ENCODE results near the gene NEURL2. TPM values are rescaled to one million over a fixed set of nuclear protein-coding genes. Genes with fewer than 3 reads are reported as not detected.
"Not testable (repeated sequence)": the region's sequence is repeated elsewhere in the genome, so short reads cannot be mapped to it uniquely, and the experiment has no call there.

Gene NEURL2
- total RNA-seq, 4 donors from 2014 or later, result 2.2 to 26.4 (median 17.0) TPM

- Histone ChIP-seq H3K4me1 (peaks cover 0 to 27% (median 6%) of the 10 kb centered on the region in 3 donors), H3K36me3 (peaks cover 0 to 34% of the 10 kb centered on the region in 2 donors), H3K27me3 (no peaks in the 10 kb centered on the region), H3K9me3 (no peaks in the 10 kb centered on the region), H3K4me3 (no peak overlapping the region), H3K27ac (peak overlapping the region in 2 of 4 donors; percentile 23 to 57)
- WGBS, 2 donors (ENCODE audit: low coverage in 1 of 2), result 80% methylated on average over 2 of the region's 13 CpGs; no CpG with 5 or more reads in 1 of the 2 donors
- peak; percentile 46 for ATAC-seq
- TF ChIP-seq EP300 (IDR thresholded peaks at IDR 0.05) (no peak), POLR2A (IDR thresholded peaks at IDR 0.05) (no peak), POLR2AphosphoS5 (IDR thresholded peaks at IDR 0.05) (no peak), CTCF (IDR thresholded peaks at IDR 0.05) (no peak)
Observed at GRCh38 chr20:45878076-45878761, 12.8 kb downstream of the NEURL2 start.

- H3K9me3 ChIP-seq, result no peaks in the 10 kb centered on the region
- peaks cover 0 to 31% of the 10 kb centered on the region in 2 donors for H3K36me3 ChIP-seq
- no peak overlapping the region for H3K27ac ChIP-seq
- no peak for TF ChIP-seq POLR2A (IDR thresholded peaks at IDR 0.05)
- TF ChIP-seq POLR2AphosphoS5 (IDR thresholded peaks at IDR 0.05), result no peak
- TF ChIP-seq EP300 (IDR thresholded peaks at IDR 0.05), result no peak
- TF ChIP-seq CTCF (IDR thresholded peaks at IDR 0.05), result no peak
- no peak for ATAC-seq
- no peak overlapping the region for H3K4me3 ChIP-seq
- no peaks in the 10 kb centered on the region for H3K4me1 ChIP-seq
- 66 to 77% methylated on average over 3 to 4 of the region's 4 CpGs for WGBS, 2 donors (ENCODE audit: low coverage in 1 of 2)
- no peaks in the 10 kb centered on the region for H3K27me3 ChIP-seq
Observed at GRCh38 chr20:45874576-45874975, 16.4 kb downstream of the NEURL2 start.

GRCh38 chr20:45874104-45874481 is 16.9 kb downstream of the NEURL2 start:
- not testable (repeated sequence) for ATAC-seq, H3K27ac ChIP-seq, H3K9me3 ChIP-seq, H3K27me3 ChIP-seq, H3K4me1 ChIP-seq, H3K4me3 ChIP-seq
- H3K36me3 ChIP-seq, result peaks cover 0 to 31% of the 10 kb centered on the region in 2 donors
- 100% methylated on average over 1 of the region's 10 CpGs; no CpG with 5 or more reads in 1 of the 2 donors for WGBS, 2 donors (ENCODE audit: low coverage in 1 of 2)

- Histone ChIP-seq H3K4me3 (no peak overlapping the region), H3K36me3 (peaks cover 0 to 30% of the 10 kb centered on the region in 2 donors), H3K27me3 (no peaks in the 10 kb centered on the region), H3K4me1 (no peaks in the 10 kb centered on the region), H3K27ac (no peak overlapping the region), H3K9me3 (no peaks in the 10 kb centered on the region)
- WGBS, 2 donors (ENCODE audit: low coverage in 1 of 2), result 63 to 91% methylated on average over 1 of the region's 1 CpG
- TF ChIP-seq EP300 (IDR thresholded peaks at IDR 0.05) (no peak), POLR2A (IDR thresholded peaks at IDR 0.05) (no peak), CTCF (IDR thresholded peaks at IDR 0.05) (no peak), POLR2AphosphoS5 (IDR thresholded peaks at IDR 0.05) (no peak)
- ATAC-seq, result no peak
Observed at GRCh38 chr20:45873409-45874103, 17.5 kb downstream of the NEURL2 start.

- 85 to 94% methylated on average over 3 of the region's 4 CpGs for WGBS, 2 donors (ENCODE audit: low coverage in 1 of 2)
- no peak for TF ChIP-seq POLR2A (IDR thresholded peaks at IDR 0.05)
- no peak for TF ChIP-seq POLR2AphosphoS5 (IDR thresholded peaks at IDR 0.05)
- TF ChIP-seq EP300 (IDR thresholded peaks at IDR 0.05), result no peak
- no peak for TF ChIP-seq CTCF (IDR thresholded peaks at IDR 0.05)
- no peaks in the 10 kb centered on the region for H3K9me3 ChIP-seq
- peaks cover 0 to 7% (median 0%) of the 10 kb centered on the region in 3 donors for H3K4me1 ChIP-seq
- H3K4me3 ChIP-seq, result no peak overlapping the region
- H3K36me3 ChIP-seq, result peaks cover 0 to 21% of the 10 kb centered on the region in 2 donors
- H3K27ac ChIP-seq, result no peak overlapping the region
- no peak for ATAC-seq
- no peaks in the 10 kb centered on the region for H3K27me3 ChIP-seq
Observed at GRCh38 chr20:45872626-45873025, 18.4 kb downstream of the NEURL2 start.
